Measurements from ENCODE around the gene CA5A.
"Not testable (repeated sequence)": the region's sequence is repeated elsewhere in the genome, so short reads cannot be mapped to it uniquely, and the experiment has no call there.

- TF ChIP-seq CTCF (IDR thresholded peaks at IDR 0.05; ENCODE audit: insufficient read depth, low read length); POLR2AphosphoS5 (IDR thresholded peaks at IDR 0.05; ENCODE audit: low read depth); REST (IDR thresholded peaks at IDR 0.05; ENCODE audit: insufficient replicate concordance, low read depth): not testable (repeated sequence)
Observed at GRCh38 chr16:87885371-87885967, 50.9 kb downstream of the CA5A start.

All from HL-60 (cell line).